K562 (cell line): Measurements from ENCODE around the gene AASDH. TPM values are rescaled to one million over a fixed set of nuclear protein-coding genes. Genes with fewer than 3 reads are reported as not detected.

ENCODE experiments used
- ATAC-seq: fragments of 200-7000 bp; cut with Tn5 transposase; 3 replicates; pipeline ENCODE4 v1.9.1; 2020; ENCODE audit warnings: moderate library complexity
- BruUV-seq: library from RNA; stranded (reverse); fragments of 400-500 nt; replicated peaks from 2 replicates; lab custom pipeline; 2021; lab: Mats Ljungman, UMichigan
- CTCF ChIA-PET: fragments of 300-600 bp; formaldehyde crosslinking; extraction: SDS; loops from one replicate; lab custom pipeline; 2021; ENCODE audit warnings: low intra/inter-chr PET ratio; lab: Yijun Ruan, JAX
- POLR2A ChIA-PET: fragments of 300-600, 350-650 bp; sonication (Branson Sonifier 250); formaldehyde crosslinking; extraction: SDS; loops from one replicate; lab custom pipeline; 2021; ENCODE audit warnings: antibody characterized with exemption, inconsistent platforms; lab: Yijun Ruan, JAX
- DNase-seq, 4 experiments: peaks; one replicate each; pipeline versions ENCODE4 v3.0.0 to v3.0.0-alpha.2; 2011 to 2018; ENCODE audit warnings: low spot score in 3 of 4, mixed read lengths in 3 of 4; ENCODE audit errors: extremely low read depth in 1 of 4
- FAIRE-seq: peaks from 2 replicates; lab custom pipeline; 2011; peaks lifted over from hg19 to GRCh38; lab: Jason Lieb, UNC
- H2AFZ ChIP-seq: 2 replicates; pipeline ENCODE4 v1.6.0; 2011; ENCODE audit warnings: low read depth, low read length, control low read depth, inconsistent platforms
- H3K27ac ChIP-seq: fragments of 200-600 bp; 3 replicates; pipeline ENCODE4 v1.8.0; 2011; ENCODE audit warnings: low read depth, mild to moderate bottlenecking, control low read depth, inconsistent platforms, low read length, moderate library complexity, mixed read lengths; ENCODE audit errors: extremely low read depth
- H3K27me3 ChIP-seq, 2 experiments: fragments of 300-600 bp in 1 of 2; 2 replicates in 1 of 2; 3 replicates in 1 of 2; pipeline versions ENCODE4 v1.6.0 to v1.8.0; 2011; ENCODE audit warnings: inconsistent platforms in 2 of 2, low read length in 2 of 2, mild to moderate bottlenecking in 1 of 2, mixed read lengths in 1 of 2, moderate library complexity in 1 of 2; ENCODE audit not compliant: control insufficient read depth in 2 of 2, insufficient read depth in 2 of 2
- H3K36me3 ChIP-seq: fragments of 300-600 bp; 3 replicates; pipeline ENCODE4 v1.8.0; 2011; ENCODE audit warnings: mild to moderate bottlenecking, low read length, inconsistent platforms; ENCODE audit not compliant: control insufficient read depth, insufficient read depth
- H3K4me1 ChIP-seq, 2 experiments: fragments of 200-600 bp in 1 of 2; replicated peaks in 1 of 2; 2 replicates in 1 of 2; 3 replicates in 1 of 2; pipeline versions ENCODE4 v1.5.1 to v1.8.0; 2011; ENCODE audit warnings: inconsistent platforms in 2 of 2, low read length in 2 of 2, mild to moderate bottlenecking in 1 of 2, mixed read lengths in 1 of 2, moderate library complexity in 1 of 2; ENCODE audit not compliant: control insufficient read depth in 2 of 2, insufficient read depth in 2 of 2
- H3K4me2 ChIP-seq: 2 replicates; pipeline ENCODE4 v1.6.1; 2011; ENCODE audit warnings: low read length, control low read depth, inconsistent platforms, mixed read lengths; ENCODE audit not compliant: insufficient read depth
- H3K4me3 ChIP-seq: fragments of 200-600 bp; sonication (generic), shearing (Covaris generic); 2 replicates; pipeline ENCODE4 v1.5.1; 2016; ENCODE audit warnings: control low read depth, inconsistent platforms
- H3K79me2 ChIP-seq: fragments of 200-600 bp; 3 replicates; pipeline ENCODE4 v1.8.0; 2011; ENCODE audit warnings: low read length, inconsistent platforms; ENCODE audit not compliant: control insufficient read depth, insufficient read depth
- H3K9ac ChIP-seq, 2 experiments: 2 replicates each; pipeline versions ENCODE4 v1.6.0 to v1.6.1; 2011; ENCODE audit warnings: low read depth in 2 of 2, low read length in 2 of 2, control low read depth in 1 of 2, inconsistent platforms in 1 of 2, mild to moderate bottlenecking in 1 of 2, mixed read lengths in 1 of 2; ENCODE audit not compliant: insufficient read depth in 1 of 2
- H3K9me1 ChIP-seq: one replicate; pipeline ENCODE4 v1.6.0; 2011; ENCODE audit warnings: inconsistent platforms, mild to moderate bottlenecking, low read length, moderate library complexity; ENCODE audit not compliant: control insufficient read depth, insufficient read depth
- H3K9me3 ChIP-seq: replicated peaks from 2 replicates; pipeline ENCODE4 v1.5.1; 2011; ENCODE audit warnings: low read depth, low read length, inconsistent platforms; ENCODE audit not compliant: control insufficient read depth, insufficient read depth
- H4K20me1 ChIP-seq: replicated peaks from 2 replicates; pipeline ENCODE4 v1.6.1; 2011; ENCODE audit warnings: low read length, inconsistent platforms, mixed read lengths; ENCODE audit not compliant: control insufficient read depth, insufficient read depth
- DACH1 ChIP-seq: fragments of 450-650 bp; IDR thresholded peaks from 2 replicates; pipeline ENCODE4 v1.6.1; 2018; ENCODE audit not compliant: partially characterized antibody
- FOXA3 ChIP-seq, 2 experiments: fragments of 450-650 bp in 1 of 2; sonication (generic) in 1 of 2; formaldehyde crosslinking; IDR thresholded peaks in 1 of 2; conservative IDR thresholded peaks in 1 of 2; 2 replicates each; pipeline versions ENCODE4 v1.4.0 to v1.8.0; 2020 to 2022; ENCODE audit warnings: mild to moderate bottlenecking in 2 of 2, missing genetic modification reagents in 1 of 2
- MAFF ChIP-seq: IDR thresholded peaks from 2 replicates; pipeline ENCODE4 v1.6.1; 2012; ENCODE audit warnings: low read length, improper control_type of control experiment
- MED1 ChIP-seq: sonication (generic); formaldehyde crosslinking; IDR thresholded peaks from 2 replicates; pipeline ENCODE4 v1.8.1; 2023; ENCODE audit warnings: missing genetic modification reagents, borderline replicate concordance
- MTF1 ChIP-seq: fragments of 250-450 bp; sonication (Bioruptor Pico); IDR thresholded peaks from 2 replicates; pipeline ENCODE4 v1.9.0; 2021; ENCODE audit warnings: moderate library complexity, mild to moderate bottlenecking, inconsistent platforms, borderline replicate concordance
- NFYB ChIP-seq: IDR thresholded peaks from 2 replicates; pipeline ENCODE4 v1.6.1; 2011; ENCODE audit warnings: mild to moderate bottlenecking, moderate library complexity; ENCODE audit not compliant: insufficient read length; ENCODE audit errors: extremely low read depth
- NR3C1 ChIP-seq: sonication (generic); formaldehyde crosslinking; IDR thresholded peaks from 2 replicates; pipeline ENCODE4 v1.8.1; 2022; ENCODE audit warnings: missing genetic modification reagents
- PHB2 ChIP-seq: fragments of 450-650 bp; IDR thresholded peaks from 2 replicates; pipeline ENCODE4 v1.6.1; 2017; ENCODE audit warnings: low read depth
- SRSF1 ChIP-seq: fragments of 200-400 bp; formaldehyde crosslinking; IDR thresholded peaks from 2 replicates; pipeline ENCODE4 v1.6.1; 2017; ENCODE audit warnings: mild to moderate bottlenecking, low read depth, low read length, moderate library complexity
- TAL1 ChIP-seq: fragments of 450-650 bp; IDR thresholded peaks from 2 replicates; pipeline ENCODE4 v1.6.1; 2016; ENCODE audit warnings: mild to moderate bottlenecking
- YBX1 ChIP-seq: fragments of 450-650 bp; IDR thresholded peaks from 2 replicates; pipeline ENCODE4 v1.7.1; 2016; ENCODE audit warnings: mild to moderate bottlenecking
- ZFP1 ChIP-seq: fragments of 450-650 bp; formaldehyde crosslinking; IDR thresholded peaks from 2 replicates; pipeline ENCODE4 v1.4.0; 2020; ENCODE audit warnings: mild to moderate bottlenecking, mixed read lengths
- ZNF143 ChIP-seq: sonication (generic); formaldehyde crosslinking; IDR thresholded peaks from 2 replicates; pipeline ENCODE4 v1.9.0; 2022; ENCODE audit warnings: mild to moderate bottlenecking, missing genetic modification reagents
- WGBS: fragments of 100-300 bp; shearing (Covaris generic); methylation state at CpG from one replicate; pipeline ENCODE4 v1.1.6; 2016; ENCODE audit warnings: low coverage, mixed read lengths; ENCODE audit not compliant: insufficient coverage; ENCODE audit errors: missing lambda C conversion rate; 5-methylcytosine and 5-hydroxymethylcytosine counted together
- in situ Hi-C: fragments of 300-500 bp; cut with MboI; formaldehyde crosslinking; loops from 4 replicates; pipeline ENCODE4 v1.15.0; 2018; ENCODE audit warnings: inconsistent platforms, mixed read lengths
- intact Hi-C: fragments of 100-400 bp; cut with micrococcal nuclease; formaldehyde crosslinking; loops from 2 replicates; pipeline ENCODE4 v1.14.2; 2022
- polyA plus RNA-seq, 8 experiments: library from polyadenylated mRNA; depleted of rRNA in 4 of 8; stranded (reverse) in 5 of 8; unstranded in 3 of 8; fragments of >200 nt; fragmentation: Nextera tagmentation in 2 of 8; fragmentation: Illumina TruSeq in 1 of 8; extraction: Ambion mirVana in 2 of 8; extraction: Trizol in 1 of 8; gene quantifications; 2 replicates each; pipeline versions ENCODE4 v1.2.1 to v1.2.3, GENCODE V29; 2011 to 2014; ENCODE audit warnings: inconsistent platforms in 1 of 8, missing spikeins in 1 of 8
- total RNA-seq, 7 experiments: library from RNA; depleted of rRNA in 6 of 7; stranded (reverse); fragments of >200 nt in 6 of 7; fragmentation: Illumina TruSeq in 2 of 7; extraction: Trizol in 2 of 7; gene quantifications; 2 replicates each; pipeline versions ENCODE4 v1.2.1 to v1.2.3, GENCODE V29; 2011 to 2021; ENCODE audit warnings: low replicate concordance in 1 of 7
- TF ChIP-seq, protein P1 (sequence below): fragments of 250-450 bp; sonication (Bioruptor Pico); IDR thresholded peaks from 2 replicates; pipeline ENCODE4 v1.5.0; 2022; ENCODE audit warnings: mild to moderate bottlenecking
- TF ChIP-seq, protein P2 (sequence below): fragments of 450-650 bp; formaldehyde crosslinking; IDR thresholded peaks from 2 replicates; pipeline ENCODE4 v1.4.0; 2020; ENCODE audit warnings: mild to moderate bottlenecking
- TF ChIP-seq, protein P3 (sequence below): sonication (generic); formaldehyde crosslinking; IDR thresholded peaks from 2 replicates; pipeline ENCODE4 v1.8.0; 2022; ENCODE audit warnings: missing genetic modification reagents, mild to moderate bottlenecking, borderline replicate concordance
- TF ChIP-seq, protein P4 (sequence below), 2 experiments: fragments of 450-650 bp; conservative IDR thresholded peaks; 2 replicates each; pipeline ENCODE4 v1.6.1; 2017; ENCODE audit warnings: mild to moderate bottlenecking in 2 of 2, moderate library complexity in 2 of 2

Gene AASDH
- total and polyA plus RNA-seq, 9 of the 15 experiments (the other 6 are each of a cell fraction or from before 2014, with no cell fraction given), result 8.6 to 29.7 (median 13.7) TPM

DNA sequence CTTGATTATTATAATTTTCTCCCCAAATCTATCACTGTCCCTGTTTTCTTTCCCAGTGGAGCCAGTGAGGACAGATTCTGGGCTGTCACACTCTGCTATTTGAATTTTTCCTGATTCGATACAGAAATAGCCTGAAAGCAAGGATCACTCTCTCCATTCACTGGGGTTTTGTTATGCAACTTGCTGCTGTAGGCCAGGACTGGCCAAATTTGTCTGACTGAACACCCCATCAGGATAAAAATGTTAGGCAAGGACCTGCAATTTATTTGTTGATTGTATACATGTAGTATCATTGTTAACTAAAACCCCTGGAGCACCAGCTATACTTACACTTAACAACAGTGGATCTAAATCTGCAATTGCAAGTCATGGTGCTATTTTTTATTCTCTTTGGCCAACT, 68.7 kb downstream of the AASDH start:
- Histone ChIP-seq H3K4me2 (no peak overlapping the region), H3K4me1 (peaks cover 0 to 23% of the 10 kb centered on the region in 2 experiments; a peak in 2 of 5 replicates), H3K9me1 (no peaks in the 10 kb centered on the region), H3K27me3 (peaks cover 53 to 56% of the 10 kb centered on the region in 2 experiments), H2AFZ (no peak overlapping the region), H3K4me3 (no peak overlapping the region), H3K27ac (no peak overlapping the region), H3K79me2 (no peaks in the 10 kb centered on the region), H4K20me1 (peaks cover 12% of the 10 kb centered on the region; the same call in 1 of the 2 replicates), H3K9me3 (no peaks in the 10 kb centered on the region), H3K9ac (no peak overlapping the region), H3K36me3 (no peaks in the 10 kb centered on the region)
- BruUV-seq, result no TSS peak
- no peak for FAIRE-seq
- intact Hi-C loops (loop anchor here (10.0 kb wide), 1 partner anchor 226 kb away; no protein-coding TSS in a partner anchor), in situ Hi-C loops (no loop called here)
- ChIA-PET CTCF (no interaction called here), POLR2A (no interaction called here)
- ATAC-seq, result no peak
- DNase-seq, result no peak
- 0% methylated on average over 1 of the region's 1 CpG for WGBS
- TF ChIP-seq FOXA3 (CRISPR knock-in tag; conservative IDR thresholded peaks at IDR 0.05 in 1 of 2, IDR thresholded peaks at IDR 0.05 in 1 of 2) (no peak), DACH1 (no peak), YBX1 (no peak), ZFP1 (CRISPR knock-in tag) (no peak), MTF1 (CRISPR knock-in tag) (no peak), MED1 (CRISPR knock-in tag) (no peak), SRSF1 (no peak), PHB2 (no peak), NR3C1 (no peak), MAFF (no peak), TAL1 (no peak), ZNF143 (no peak), NFYB (no peak)
- TF ChIP-seq, protein P1, sequence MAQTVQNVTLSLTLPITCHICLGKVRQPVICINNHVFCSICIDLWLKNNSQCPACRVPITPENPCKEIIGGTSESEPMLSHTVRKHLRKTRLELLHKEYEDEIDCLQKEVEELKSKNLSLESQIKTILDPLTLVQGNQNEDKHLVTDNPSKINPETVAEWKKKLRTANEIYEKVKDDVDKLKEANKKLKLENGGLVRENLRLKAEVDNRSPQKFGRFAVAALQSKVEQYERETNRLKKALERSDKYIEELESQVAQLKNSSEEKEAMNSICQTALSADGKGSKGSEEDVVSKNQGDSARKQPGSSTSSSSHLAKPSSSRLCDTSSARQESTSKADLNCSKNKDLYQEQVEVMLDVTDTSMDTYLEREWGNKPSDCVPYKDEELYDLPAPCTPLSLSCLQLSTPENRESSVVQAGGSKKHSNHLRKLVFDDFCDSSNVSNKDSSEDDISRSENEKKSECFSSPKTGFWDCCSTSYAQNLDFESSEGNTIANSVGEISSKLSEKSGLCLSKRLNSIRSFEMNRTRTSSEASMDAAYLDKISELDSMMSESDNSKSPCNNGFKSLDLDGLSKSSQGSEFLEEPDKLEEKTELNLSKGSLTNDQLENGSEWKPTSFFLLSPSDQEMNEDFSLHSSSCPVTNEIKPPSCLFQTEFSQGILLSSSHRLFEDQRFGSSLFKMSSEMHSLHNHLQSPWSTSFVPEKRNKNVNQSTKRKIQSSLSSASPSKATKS (CRISPR knock-in tag), result no peak
- TF ChIP-seq, protein P2, sequence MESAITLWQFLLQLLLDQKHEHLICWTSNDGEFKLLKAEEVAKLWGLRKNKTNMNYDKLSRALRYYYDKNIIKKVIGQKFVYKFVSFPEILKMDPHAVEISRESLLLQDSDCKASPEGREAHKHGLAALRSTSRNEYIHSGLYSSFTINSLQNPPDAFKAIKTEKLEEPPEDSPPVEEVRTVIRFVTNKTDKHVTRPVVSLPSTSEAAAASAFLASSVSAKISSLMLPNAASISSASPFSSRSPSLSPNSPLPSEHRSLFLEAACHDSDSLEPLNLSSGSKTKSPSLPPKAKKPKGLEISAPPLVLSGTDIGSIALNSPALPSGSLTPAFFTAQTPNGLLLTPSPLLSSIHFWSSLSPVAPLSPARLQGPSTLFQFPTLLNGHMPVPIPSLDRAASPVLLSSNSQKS (CRISPR knock-in tag), result no peak
- TF ChIP-seq, protein P3, sequence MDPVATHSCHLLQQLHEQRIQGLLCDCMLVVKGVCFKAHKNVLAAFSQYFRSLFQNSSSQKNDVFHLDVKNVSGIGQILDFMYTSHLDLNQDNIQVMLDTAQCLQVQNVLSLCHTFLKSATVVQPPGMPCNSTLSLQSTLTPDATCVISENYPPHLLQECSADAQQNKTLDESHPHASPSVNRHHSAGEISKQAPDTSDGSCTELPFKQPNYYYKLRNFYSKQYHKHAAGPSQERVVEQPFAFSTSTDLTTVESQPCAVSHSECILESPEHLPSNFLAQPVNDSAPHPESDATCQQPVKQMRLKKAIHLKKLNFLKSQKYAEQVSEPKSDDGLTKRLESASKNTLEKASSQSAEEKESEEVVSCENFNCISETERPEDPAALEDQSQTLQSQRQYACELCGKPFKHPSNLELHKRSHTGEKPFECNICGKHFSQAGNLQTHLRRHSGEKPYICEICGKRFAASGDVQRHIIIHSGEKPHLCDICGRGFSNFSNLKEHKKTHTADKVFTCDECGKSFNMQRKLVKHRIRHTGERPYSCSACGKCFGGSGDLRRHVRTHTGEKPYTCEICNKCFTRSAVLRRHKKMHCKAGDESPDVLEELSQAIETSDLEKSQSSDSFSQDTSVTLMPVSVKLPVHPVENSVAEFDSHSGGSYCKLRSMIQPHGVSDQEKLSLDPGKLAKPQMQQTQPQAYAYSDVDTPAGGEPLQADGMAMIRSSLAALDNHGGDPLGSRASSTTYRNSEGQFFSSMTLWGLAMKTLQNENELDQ (CRISPR knock-in tag), result no peak
- TF ChIP-seq, protein P4, sequence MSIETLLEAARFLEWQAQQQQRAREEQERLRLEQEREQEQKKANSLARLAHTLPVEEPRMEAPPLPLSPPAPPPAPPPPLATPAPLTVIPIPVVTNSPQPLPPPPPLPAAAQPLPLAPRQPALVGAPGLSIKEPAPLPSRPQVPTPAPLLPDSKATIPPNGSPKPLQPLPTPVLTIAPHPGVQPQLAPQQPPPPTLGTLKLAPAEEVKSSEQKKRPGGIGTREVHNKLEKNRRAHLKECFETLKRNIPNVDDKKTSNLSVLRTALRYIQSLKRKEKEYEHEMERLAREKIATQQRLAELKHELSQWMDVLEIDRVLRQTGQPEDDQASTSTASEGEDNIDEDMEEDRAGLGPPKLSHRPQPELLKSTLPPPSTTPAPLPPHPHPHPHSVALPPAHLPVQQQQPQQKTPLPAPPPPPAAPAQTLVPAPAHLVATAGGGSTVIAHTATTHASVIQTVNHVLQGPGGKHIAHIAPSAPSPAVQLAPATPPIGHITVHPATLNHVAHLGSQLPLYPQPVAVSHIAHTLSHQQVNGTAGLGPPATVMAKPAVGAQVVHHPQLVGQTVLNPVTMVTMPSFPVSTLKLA (conservative IDR thresholded peaks at IDR 0.05), result no peak
